Measurements from ENCODE around the gene ULBP3. TPM values are rescaled to one million over a fixed set of nuclear protein-coding genes. Genes with fewer than 3 reads are reported as not detected.
"Not testable (repeated sequence)": the region's sequence is repeated elsewhere in the genome, so short reads cannot be mapped to it uniquely, and the experiment has no call there.

ULBP3 gene
- total RNA-seq, 1 donor from 2014 or later: 1.0 TPM

- intact Hi-C loops (cut with micrococcal nuclease): no loop called here
These were observed 25.2 kb downstream of the ULBP3 start for GRCh38 chr6:150043501-150044412.

GRCh38 chr6:150043096-150043495 lies 25.8 kb downstream of the ULBP3 start:
- intact Hi-C loops (cut with micrococcal nuclease): no loop called here

GRCh38 chr6:150038202-150039062 lies 30.5 kb downstream of the ULBP3 start:
- intact Hi-C loops (cut with micrococcal nuclease): no loop called here

- intact Hi-C loops (cut with micrococcal nuclease): no loop called here
These were observed 31.3 kb downstream of the ULBP3 start for GRCh38 chr6:150037526-150038201.

GRCh38 chr6:150036081-150036480 lies 32.8 kb downstream of the ULBP3 start:
- intact Hi-C loops (cut with micrococcal nuclease): no loop called here

GRCh38 chr6:150033207-150033771 lies 35.6 kb downstream of the ULBP3 start:
- intact Hi-C loops (cut with micrococcal nuclease): no loop called here

- intact Hi-C loops (cut with micrococcal nuclease): no loop called here
These were observed 36.3 kb downstream of the ULBP3 start for GRCh38 chr6:150032598-150032997.

- intact Hi-C loops (cut with micrococcal nuclease): no loop called here
These were observed 38.3 kb downstream of the ULBP3 start for GRCh38 chr6:150030611-150031010.

GRCh38 chr6:150029749-150030148 lies 39.2 kb downstream of the ULBP3 start:
- intact Hi-C loops (cut with micrococcal nuclease): no loop called here

GRCh38 chr6:150029276-150029675 lies 39.6 kb downstream of the ULBP3 start:
- intact Hi-C loops (cut with micrococcal nuclease): no loop called here

GRCh38 chr6:150028799-150029198 lies 40.1 kb downstream of the ULBP3 start:
- intact Hi-C loops (cut with micrococcal nuclease): no loop called here

GRCh38 chr6:150027806-150028565 lies 40.9 kb downstream of the ULBP3 start:
- intact Hi-C loops (cut with micrococcal nuclease): no loop called here

- intact Hi-C loops (cut with micrococcal nuclease): no loop called here
These were observed 41.7 kb downstream of the ULBP3 start for GRCh38 chr6:150026976-150027805.

- intact Hi-C loops (cut with micrococcal nuclease): no loop called here
These were observed 43.6 kb downstream of the ULBP3 start, which contains the start of gene RAET1L for GRCh38 chr6:150025201-150025917. Gene RAET1L (minus strand): TSS chr6:150025532. CDS start chr6:150025471, 61 bp downstream.

- intact Hi-C loops (cut with micrococcal nuclease): no loop called here
These were observed 44.2 kb downstream of the ULBP3 start for GRCh38 chr6:150024646-150025155.

GRCh38 chr6:150024021-150024420 lies 44.9 kb downstream of the ULBP3 start:
- intact Hi-C loops (cut with micrococcal nuclease): not testable (repeated sequence)

- intact Hi-C loops (cut with micrococcal nuclease): not testable (repeated sequence)
These were observed 47.1 kb downstream of the ULBP3 start for GRCh38 chr6:150021870-150022269.

GRCh38 chr6:150018846-150019580 lies 49.9 kb downstream of the ULBP3 start:
- intact Hi-C loops (cut with micrococcal nuclease): no loop called here

Data from T-helper 2 cell treated with Interferon-gamma antibody and Interleukin-4, amounts not matched to agents 100 ng/mL and 5 ng/mL, for 36 hours (primary cell).